ENCODE measurements around the gene DCAF11. TPM values are rescaled to one million over a fixed set of nuclear protein-coding genes. Genes with fewer than 3 reads are reported as not detected.

The DCAF11 gene
- total RNA-seq, 1 experiment from 2014 or later, result 45.5 TPM

GRCh38 chr14:24071836-24072430 lies 42.6 kb upstream of the DCAF11 start:
- no peak overlapping the region for H3K27ac ChIP-seq (ENCODE audit: low read depth, low read length, poor library complexity, severe bottlenecking)

DNA sequence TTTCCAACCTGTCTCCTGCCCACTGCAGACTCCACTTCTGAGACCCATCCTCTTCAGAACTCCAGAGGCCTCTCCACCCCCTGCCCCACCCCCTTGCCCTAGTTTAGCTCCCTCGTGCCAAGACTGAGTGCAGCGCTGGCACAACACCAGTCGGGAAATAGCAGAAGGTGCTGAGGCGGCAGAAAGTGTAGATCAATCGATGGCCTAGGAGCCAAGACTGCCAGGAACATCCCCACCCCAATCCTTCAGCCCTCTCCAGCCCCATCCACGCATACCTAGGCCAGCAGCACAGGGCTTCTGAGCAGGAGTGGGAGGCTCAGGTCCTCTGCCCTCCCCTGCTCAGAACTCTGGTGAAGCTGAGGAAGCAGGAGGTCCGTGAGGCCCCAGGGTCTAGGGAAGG lies 42.1 kb upstream of the DCAF11 start:
- Histone ChIP-seq H3K4me3 (ENCODE audit: low read depth, low read length, poor library complexity, severe bottlenecking) (no peak overlapping the region), H3K27ac (ENCODE audit: low read depth, low read length, poor library complexity, severe bottlenecking) (no peak overlapping the region), H3K36me3 (ENCODE audit: insufficient read depth, low read length, poor library complexity, severe bottlenecking) (no peaks in the 10 kb centered on the region), H3K4me1 (ENCODE audit: insufficient read depth, low read length, poor library complexity, severe bottlenecking) (no peaks in the 10 kb centered on the region), H3K9me3 (ENCODE audit: low read depth, low read length, poor library complexity, severe bottlenecking) (no peaks in the 10 kb centered on the region), H3K27me3 (replicated peaks; ENCODE audit: insufficient read depth, low read depth, low read length, poor library complexity) (peaks cover 18% of the 10 kb centered on the region)
- intact Hi-C loops (cut with micrococcal nuclease; ENCODE audit: unreplicated experiment), result no loop called here
- ChIA-PET POLR2A (ENCODE audit: low non-redundant PET) (no interaction called here), CTCF (no interaction called here)
- no TSS peak for BruUV-seq (replicated peaks)
- TF ChIP-seq EZH2 (IDR thresholded peaks at IDR 0.05; ENCODE audit: borderline replicate concordance, low read depth, low read length, poor library complexity, severe bottlenecking), result no peak
- no peak for TF ChIP-seq CTCF (conservative IDR thresholded peaks at IDR 0.05; ENCODE audit: low read depth, low read length)
- DNase-seq (ENCODE audit: low spot score), result no peak

More at GRCh38 chr14:24071836-24072430, 42.6 kb upstream of the DCAF11 start:
- DNase-seq (ENCODE audit: low spot score), result no peak
- no peaks in the 10 kb centered on the region for H3K4me1 ChIP-seq (ENCODE audit: insufficient read depth, low read length, poor library complexity, severe bottlenecking)
- intact Hi-C loops (cut with micrococcal nuclease; ENCODE audit: unreplicated experiment), result no loop called here
- ChIA-PET POLR2A (ENCODE audit: low non-redundant PET) (no interaction called here), CTCF (interaction anchor here (0.6 kb wide), 1 partner anchor 36 kb away, joined by 3 read pairs; no protein-coding TSS in a partner anchor)
- H3K4me3 ChIP-seq (ENCODE audit: low read depth, low read length, poor library complexity, severe bottlenecking), result no peak overlapping the region
- no peaks in the 10 kb centered on the region for H3K9me3 ChIP-seq (ENCODE audit: low read depth, low read length, poor library complexity, severe bottlenecking)
- no peak for TF ChIP-seq EZH2 (IDR thresholded peaks at IDR 0.05; ENCODE audit: borderline replicate concordance, low read depth, low read length, poor library complexity, severe bottlenecking)
- no peak for TF ChIP-seq CTCF (conservative IDR thresholded peaks at IDR 0.05; ENCODE audit: low read depth, low read length)
- H3K27me3 ChIP-seq (replicated peaks; ENCODE audit: insufficient read depth, low read depth, low read length, poor library complexity), result peaks cover 18% of the 10 kb centered on the region
- H3K36me3 ChIP-seq (ENCODE audit: insufficient read depth, low read length, poor library complexity, severe bottlenecking), result no peaks in the 10 kb centered on the region
- no TSS peak for BruUV-seq (replicated peaks)

GRCh38 chr14:24072881-24073877 lies 41.4 kb upstream of the DCAF11 start:
- H3K27me3 ChIP-seq (replicated peaks; ENCODE audit: insufficient read depth, low read depth, low read length, poor library complexity), result peaks cover 18% of the 10 kb centered on the region
- no peaks in the 10 kb centered on the region for H3K4me1 ChIP-seq (ENCODE audit: insufficient read depth, low read length, poor library complexity, severe bottlenecking)
- H3K27ac ChIP-seq (ENCODE audit: low read depth, low read length, poor library complexity, severe bottlenecking), result no peak overlapping the region
- intact Hi-C loops (cut with micrococcal nuclease; ENCODE audit: unreplicated experiment), result no loop called here
- H3K4me3 ChIP-seq (ENCODE audit: low read depth, low read length, poor library complexity, severe bottlenecking), result no peak overlapping the region
- no TSS peak for BruUV-seq (replicated peaks)
- POLR2A ChIA-PET (ENCODE audit: low non-redundant PET), result no interaction called here
- DNase-seq (ENCODE audit: low spot score), result no peak
- TF ChIP-seq EZH2 (IDR thresholded peaks at IDR 0.05; ENCODE audit: borderline replicate concordance, low read depth, low read length, poor library complexity, severe bottlenecking) (no peak), CTCF (conservative IDR thresholded peaks at IDR 0.05; ENCODE audit: low read depth, low read length) (no peak)
- H3K9me3 ChIP-seq (ENCODE audit: low read depth, low read length, poor library complexity, severe bottlenecking), result no peaks in the 10 kb centered on the region
- H3K36me3 ChIP-seq (ENCODE audit: insufficient read depth, low read length, poor library complexity, severe bottlenecking), result no peaks in the 10 kb centered on the region
- CTCF ChIA-PET, result no interaction called here
